Inferior parietal cortex (tissue), 1 donor: ENCODE measurements around the gene TUBB.

Experiments used
- DNase-seq: peaks from one replicate; pipeline ENCODE4 v3.0.0-alpha.2; 2016; ENCODE audit errors: extremely low spot score

TUBB gene

DNA sequence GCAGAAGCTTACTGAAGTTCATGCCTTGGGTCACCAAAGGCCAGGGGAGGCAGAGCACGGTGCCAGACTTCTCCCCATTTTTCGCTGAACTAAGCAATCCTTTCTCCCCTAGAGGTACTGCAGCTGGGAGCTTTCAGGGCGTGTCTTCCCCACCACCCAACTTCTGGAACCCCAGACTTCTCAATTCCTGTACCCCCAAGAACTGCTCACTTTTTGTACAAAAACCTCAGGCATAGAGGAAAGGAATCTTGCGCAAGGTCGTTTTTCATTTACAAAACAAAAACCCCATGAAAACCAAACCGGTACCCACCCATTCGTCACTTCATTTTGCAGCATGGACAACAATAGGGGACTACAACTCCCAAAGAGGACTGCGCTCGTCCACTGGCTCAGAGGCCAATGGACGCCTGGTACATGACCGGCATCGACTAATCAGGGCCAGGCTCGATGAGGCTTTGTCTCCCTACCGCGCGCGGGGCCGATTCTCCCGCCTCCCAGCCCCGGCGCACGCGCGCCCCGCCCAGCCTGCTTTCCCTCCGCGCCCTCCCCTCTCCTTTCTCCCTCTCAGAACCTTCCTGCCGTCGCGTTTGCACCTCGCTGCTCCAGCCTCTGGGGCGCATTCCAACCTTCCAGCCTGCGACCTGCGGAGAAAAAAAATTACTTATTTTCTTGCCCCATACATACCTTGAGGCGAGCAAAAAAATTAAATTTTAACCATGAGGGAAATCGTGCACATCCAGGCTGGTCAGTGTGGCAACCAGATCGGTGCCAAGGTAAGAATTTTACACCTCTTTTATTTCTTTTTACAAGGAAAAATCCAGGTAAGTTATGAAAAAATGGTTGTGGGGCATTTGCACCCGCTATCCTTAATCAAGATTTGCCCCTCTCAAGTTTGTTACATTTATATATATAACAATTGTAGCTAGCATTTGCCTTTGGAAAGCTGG, at the start of gene TUBB:
Gene TUBB (plus strand): TSS at position 562 of the 947 bp plus-strand sequence. CDS start 155 bp downstream, at position 717.
- DNase-seq = peak; percentile 98

DNA sequence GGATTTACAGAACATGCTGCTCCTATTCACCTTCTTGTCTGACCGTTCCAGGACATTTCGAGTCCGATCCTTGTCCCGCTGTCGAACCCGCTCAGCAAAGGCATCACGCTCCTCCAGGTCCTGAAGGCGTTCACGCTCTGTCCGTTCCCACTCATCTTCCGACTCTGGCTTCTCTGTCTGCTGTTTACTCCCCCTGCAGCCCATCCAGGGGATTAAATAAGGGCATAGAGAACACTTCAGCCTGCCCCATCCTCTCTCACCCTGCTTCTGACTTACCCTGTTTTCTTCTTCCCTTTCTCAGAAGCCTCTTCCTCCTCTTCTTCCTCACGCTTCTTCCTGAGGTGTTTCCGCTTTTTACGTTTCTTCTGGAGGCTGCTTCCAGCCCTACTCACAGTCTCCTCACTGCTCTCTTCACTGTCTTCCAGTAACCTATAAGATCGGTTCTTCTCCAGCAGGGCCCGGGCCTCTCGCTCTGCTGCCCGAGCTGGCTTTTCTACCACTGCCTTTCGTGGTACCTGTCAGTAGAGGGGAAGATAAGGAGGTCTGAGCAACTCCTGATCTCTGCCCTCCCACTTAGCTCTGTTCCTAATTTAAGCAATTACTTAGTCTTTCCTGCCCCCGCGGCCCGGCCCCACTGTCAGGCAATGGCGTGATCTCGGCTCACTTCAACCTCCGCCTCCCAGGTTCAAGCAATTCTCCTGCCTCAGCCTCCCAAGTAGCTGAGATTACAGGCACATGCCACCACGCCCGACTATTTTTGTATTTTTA, 49.2 kb upstream of the TUBB start:
- no peak for DNase-seq

DNA sequence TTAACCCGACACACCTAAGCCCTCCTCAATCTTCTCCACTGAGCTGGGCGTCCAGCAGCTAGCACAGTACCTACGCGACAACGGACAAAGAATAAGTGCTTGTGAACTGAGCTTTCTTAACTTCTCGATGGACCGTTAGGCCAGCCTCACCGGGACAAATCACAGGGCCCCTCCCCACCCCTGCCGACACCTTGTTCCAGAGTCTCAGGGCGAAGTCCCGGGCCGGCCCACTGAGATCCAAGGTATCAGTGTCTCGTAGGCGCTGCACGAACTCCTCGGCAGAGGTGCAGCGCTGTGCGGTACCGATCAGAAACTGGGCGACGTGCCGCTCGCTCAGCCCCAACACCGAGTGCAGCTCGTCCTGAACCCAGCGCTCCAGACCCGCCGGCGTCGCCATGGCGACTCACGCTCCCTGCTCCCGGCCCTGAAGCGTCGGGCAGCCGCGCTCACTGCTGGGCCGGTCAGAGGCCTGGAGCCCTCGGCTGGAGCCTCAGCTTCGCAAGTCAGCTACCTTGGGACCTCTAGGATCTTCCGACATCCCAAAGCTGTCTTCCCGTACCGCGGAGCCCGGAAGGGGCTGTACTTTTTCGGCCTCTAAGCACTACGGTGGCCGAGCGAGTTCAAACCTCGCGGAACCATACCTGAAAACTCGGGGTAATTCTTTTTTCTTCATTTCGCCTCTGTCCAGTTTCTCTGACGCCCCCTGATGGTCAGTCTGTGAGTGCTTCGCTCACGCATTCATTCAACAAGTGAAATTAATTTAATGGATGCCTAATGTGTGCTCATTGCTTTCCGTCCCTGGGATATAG, 47.5 kb upstream of the TUBB start, which contains the start of gene DHX16:
Gene DHX16 (minus strand): TSS at position 562 of the 809 bp plus-strand sequence. CDS start 165 bp downstream, at position 397.
- peak; percentile 98 for DNase-seq

DNA sequence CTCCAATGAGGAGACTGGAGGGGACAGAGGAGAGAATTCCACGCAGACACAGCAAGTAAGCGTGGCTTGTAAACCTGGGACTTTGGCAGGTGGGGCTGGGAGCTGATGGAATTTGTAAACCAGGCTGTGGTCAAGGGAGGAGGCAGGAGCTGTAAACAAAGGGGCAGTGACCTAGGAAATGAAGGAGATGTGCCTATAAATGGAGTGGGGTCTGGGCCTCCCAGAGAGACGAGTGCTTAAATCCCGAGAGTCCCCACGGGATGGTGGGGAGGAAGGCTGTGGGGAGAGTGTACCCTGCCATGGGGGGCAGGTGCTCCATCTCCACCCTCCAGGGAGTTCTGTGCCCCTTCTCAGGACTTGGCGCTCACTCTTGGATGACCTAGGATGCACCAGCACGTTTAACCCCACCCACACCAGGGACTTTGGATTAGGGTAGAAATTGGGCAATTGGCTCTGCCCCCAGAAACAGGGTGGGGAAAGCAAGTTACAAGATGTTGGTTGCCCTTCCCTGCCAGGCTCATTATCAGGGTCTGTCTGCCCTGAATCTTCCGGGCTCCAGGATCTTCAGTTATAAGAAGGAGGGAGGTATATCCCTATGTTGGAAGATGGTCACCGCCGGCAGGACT, 43.4 kb upstream of the TUBB start:
- DNase-seq = no peak

DNA sequence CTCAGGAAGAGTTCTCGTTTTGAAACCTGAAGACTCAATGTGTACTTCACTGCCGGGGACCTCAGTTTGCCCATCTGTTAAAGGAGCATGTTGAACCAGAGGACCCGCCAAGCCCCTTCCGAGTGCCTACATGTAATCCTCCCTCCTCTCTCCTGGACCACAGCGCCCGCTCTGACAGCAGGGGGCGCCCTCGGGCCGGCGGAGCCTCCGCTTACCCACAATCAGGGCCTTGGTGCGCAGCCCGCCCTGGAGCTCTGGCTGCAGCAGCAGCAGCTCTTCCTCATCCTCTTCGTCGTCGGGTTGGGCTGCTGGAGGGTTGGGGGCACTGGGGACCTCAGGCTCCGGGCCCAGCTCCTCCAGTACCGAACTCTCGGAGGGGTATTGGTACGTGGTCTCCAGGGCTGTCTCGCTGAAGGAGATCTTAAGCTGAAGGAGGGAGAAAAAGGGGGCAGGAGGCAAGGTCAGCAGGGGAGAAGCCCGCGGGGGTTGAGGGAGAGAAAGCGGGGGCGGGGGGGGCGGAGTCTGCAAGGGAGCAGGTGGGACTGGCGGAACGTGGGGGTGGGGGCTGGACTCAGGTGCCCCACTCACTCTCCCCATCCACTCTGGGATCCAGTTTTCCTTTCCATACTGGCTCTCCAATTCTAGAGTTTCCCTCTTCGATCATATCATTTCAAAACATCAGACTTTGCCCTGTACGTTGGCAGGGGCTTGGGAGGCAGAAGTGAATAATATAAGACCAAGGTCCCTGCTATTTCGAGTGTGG, 41.0 kb upstream of the TUBB start:
- peak; percentile 82 for DNase-seq

DNA sequence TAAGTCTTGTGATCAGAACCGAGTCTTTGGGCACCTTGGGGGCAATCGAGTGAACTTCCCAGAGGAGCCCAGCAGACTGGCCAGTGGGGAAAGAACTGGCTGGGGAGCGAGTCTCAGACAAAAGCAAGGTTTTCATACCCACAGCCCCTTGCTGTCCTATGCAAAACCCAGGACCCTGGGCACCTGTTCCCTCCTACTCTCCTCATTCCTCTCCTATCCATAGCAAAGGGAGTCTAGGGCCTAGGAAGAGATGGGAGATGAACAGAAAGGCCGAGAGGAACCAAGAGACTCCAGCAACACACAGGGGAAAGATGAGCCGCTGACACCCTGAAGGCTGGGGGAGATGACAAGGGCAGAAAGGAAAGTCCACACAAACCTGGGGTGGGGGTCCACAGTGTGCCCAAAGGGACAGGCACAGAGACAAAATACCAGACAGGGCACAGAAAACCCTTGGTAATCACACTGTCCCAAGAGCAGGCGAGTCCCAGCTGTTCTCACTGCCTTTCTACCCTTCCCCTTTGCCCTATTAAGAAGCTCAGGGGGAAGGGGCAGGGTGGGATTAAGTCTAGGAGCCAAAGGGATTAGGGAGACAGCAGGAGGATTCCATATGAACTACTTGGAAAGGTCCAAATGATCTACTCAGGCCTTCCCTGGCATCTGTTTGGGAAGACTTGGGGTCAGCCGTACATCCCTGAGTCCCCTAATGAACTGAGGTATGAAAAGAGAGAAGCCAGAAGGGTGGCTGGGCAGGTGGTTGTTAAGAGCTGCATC, 40.2 kb upstream of the TUBB start:
- no peak for DNase-seq

DNA sequence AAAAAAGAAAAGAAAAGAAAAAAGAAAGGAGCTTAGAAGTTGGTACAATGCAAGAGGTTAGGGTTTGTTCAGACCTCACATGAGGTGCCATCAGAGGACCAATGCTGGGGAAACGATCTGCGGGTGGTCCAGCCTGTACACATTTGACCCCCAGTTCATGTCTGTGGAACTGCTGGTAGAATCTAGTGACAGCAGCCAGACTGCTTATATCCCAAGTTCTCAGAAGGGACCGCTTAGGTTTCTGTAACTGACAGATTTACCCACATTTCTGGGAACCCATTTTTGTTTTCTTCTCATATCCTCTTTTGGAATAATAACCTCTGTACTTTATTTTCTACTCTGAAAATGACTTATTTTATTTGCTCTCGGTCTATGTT, 38.4 kb upstream of the TUBB start:
- no peak for DNase-seq

DNA sequence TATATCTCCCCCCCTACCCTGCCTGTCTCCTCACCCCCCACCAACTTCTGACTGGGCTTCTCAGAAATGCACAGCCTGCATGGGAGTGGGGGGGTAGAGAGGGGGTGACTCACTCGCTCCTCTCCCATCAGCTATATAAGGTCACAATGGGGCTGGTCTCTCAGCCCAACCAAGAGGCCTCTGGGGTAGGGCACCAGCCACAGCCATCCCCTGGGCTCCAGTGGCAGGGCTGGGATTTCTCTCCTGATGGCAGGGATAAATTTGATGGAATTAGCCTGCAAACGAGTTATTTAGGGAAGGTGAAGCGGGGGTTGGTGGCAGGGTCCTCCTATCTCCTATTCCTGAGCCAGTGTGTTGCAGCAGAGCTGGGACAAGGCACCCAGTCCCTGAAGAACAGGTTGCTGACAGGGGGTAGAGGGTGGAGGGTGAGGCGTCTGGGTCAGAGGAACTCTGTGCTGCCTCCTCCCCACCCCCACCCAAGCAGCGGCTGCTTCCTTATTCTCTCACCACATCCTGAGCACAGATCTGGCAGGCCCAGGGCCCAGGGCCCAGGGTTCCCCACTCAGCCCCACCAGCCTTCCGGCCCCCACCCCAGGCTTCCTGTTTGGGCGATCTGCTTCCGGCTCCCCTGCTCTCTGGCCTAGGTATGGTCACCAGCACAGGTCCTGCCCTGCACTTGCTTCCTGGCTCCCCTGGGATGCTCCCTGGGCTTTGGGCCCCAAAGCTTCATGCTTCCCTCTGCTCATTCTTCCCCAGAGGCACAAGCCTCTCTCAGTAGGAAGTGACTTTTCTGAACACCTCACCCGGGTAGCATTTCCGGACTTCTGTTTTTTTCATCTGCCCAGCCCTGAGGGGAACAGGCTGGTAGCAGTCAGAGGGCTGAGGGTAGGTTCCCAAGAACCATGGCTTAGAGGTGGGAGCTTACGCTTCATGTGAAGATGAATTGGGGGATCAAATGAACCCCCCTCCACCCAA, 37.7 kb upstream of the TUBB start:
- DNase-seq = no peak

DNA sequence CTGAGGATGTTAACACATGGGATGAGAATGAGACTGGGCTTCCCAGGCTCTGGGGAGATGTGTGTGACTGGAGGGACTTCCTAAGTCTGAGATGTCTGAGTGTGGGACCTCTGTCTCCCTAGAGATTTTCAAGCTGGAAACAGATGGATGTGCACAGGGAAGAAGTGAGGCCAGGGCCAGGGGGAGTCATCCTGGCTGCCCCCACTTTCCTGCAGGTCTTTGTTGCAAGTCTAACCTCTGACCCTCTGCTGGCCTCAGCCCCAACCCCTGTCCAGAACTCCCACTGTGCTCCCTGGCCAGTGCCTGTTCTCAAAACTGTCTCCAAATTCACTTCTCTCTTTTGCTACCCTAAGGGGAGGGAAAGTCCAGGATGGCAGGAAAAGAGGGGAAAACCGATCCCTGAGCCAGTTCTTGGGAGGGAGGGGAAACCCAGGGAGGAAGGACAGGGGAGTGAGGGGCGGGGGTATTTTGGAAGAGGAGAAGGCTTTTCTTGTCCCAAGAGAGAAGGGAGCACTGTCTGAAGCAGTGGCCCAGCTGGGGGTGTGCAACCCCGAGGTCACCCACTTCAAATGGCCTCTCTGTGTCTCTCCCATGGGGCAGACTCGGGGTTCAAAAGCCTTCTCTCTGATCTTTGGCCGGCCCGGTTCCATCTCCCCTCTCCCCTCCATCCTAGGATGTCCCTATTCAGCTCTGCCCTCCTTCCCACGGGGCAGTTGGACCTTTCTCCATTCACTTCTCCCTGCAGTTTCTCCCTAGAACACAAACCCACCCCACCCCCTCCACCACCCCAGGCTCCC, 36.8 kb upstream of the TUBB start:
- DNase-seq = no peak

DNA sequence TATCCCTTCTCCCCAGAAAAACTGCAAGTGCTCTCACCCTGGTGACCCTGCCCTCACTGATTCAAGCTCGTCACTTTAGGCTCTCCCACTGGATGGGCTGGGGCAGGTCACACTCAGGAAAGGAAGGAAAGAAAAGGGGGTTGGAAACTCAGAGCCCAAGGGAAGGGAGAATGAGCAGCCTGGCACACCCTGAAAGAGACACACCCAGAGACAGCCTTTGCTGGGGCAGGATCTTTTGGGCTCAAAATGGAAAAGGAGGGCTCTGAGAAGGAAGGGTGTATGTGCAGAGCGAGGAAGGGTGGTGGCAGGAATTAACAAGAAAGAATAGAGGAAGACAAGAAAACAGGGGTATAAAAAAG, 36.2 kb upstream of the TUBB start:
- no peak for DNase-seq

DNA sequence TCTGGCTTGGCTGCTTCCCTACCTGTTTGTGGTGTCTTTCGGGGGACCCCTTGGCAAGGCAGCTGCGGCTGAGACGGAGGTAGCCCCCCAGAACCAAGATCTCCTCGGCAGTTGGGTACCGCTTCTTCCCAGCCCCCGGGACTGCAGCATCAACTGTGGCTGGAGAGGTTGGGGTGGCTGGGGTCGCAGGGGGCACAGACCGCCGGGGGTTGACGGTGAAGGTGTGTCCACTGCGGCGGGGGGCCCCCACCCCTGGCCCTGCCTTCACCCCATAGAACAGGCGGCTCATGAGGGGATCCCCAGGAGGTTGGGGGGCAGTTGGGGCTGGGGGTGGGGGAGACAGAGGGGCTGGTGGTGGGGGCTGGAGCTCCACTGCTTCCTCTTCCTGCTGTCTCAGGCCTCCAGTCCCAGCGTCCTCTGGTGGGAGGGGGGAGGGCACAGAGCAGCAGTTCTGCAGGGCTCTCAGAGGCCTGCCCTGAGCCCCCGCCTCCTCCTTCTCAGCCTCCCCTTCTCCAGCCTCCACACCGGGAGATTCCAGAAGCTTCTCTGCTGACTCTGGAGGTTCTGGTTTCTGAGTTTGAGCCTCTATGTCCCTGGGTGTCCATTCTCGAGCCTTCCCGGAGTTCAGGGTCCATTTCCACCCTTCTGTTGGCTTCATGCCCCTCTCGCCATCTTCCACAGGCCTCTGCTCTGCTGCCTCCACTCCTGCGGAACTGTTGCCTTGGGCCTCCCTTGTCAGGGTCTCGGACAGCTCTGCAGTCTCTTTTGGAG, 35.6 kb upstream of the TUBB start:
- DNase-seq = no peak

DNA sequence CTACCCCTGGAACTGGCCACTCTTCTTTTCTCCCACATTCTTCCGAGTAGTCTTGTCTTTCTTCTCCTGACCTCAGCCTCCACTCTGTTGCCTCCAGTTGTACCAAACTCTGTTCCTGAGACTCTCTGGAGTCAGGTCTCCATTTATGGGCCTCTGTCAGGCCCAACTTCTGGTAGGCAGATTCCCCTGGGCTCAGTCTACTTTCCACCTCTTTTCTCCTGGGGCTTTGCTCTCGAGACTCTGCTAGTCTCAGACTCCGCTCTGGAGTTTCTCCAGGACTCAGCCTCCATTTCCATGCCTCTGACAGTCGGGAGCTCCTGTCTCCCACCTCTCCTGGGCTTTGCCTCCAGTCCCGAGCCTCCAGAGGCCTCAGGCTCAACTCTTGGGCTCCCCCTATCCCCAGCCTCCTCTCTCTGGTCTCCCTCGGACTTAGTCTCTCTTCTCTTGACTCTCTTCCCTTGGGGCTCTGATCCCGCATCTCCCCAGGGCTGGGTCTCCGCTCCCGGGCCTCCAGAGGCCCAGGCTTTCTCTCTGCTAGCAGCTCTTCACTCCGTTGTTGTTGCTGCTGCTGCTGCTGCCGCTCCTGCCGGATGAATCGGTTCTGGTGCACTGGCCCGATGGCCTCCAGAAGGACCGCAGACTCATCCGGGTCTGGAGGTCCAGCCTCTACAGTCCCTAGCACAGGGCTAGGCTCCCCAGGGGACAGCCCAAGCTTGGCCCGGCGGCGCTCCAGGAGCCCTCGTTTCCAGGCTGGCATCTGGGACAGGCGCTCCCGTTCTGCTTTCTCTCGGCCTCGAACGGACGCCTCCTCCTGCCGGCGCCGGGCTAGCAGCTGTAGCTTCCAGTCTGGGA, 34.8 kb upstream of the TUBB start:
- no peak for DNase-seq

DNA sequence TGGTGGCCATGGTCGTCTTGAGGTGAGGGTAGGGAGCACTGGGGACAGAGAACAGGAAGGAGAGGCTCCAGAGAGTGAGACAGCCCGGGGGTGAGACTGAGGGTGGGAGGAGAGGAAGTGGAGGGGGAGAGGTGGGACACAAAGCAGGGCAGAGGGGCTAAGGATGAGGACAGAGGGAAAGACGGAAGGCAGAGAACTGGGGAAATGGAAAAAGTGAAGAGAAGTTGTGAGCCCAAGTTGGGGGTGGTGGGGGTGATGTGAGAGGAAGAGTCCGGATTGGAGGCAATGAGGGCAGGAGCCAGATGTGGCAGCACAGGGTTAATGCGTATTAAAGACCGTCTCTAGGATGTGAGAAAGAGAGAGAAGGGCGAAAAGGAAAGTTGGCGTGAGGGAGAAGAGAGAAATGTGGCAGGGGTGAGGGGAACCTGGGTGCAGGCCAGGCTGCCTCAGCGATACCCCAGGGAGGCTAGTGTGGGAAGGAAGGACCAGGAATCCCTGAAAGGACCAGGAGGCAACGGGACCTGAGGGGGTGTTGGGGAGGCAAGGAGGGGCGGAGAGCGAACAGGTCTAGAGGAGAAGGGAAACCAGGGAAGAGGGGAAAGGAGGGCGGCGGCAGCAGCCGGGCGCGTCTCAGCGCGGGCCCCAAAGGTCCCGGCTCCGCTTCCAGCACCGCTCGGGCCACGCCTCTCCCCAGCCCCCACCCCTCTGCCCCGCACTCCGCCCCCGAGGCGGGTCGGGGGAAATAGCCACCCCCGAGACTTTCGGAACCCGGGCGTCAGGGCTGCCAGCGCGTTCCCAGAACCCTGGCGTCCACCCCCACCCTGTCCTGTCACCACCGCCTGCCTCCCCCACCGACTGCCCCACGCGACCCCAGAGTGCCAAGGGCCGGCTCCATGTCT, 33.9 kb upstream of the TUBB start, which contains the start of gene PPP1R18:
Gene PPP1R18 (minus strand): TSS at position 637 of the 899 bp plus-strand sequence. CDS start 627 bp downstream, at position 10.
- no peak for DNase-seq

DNA sequence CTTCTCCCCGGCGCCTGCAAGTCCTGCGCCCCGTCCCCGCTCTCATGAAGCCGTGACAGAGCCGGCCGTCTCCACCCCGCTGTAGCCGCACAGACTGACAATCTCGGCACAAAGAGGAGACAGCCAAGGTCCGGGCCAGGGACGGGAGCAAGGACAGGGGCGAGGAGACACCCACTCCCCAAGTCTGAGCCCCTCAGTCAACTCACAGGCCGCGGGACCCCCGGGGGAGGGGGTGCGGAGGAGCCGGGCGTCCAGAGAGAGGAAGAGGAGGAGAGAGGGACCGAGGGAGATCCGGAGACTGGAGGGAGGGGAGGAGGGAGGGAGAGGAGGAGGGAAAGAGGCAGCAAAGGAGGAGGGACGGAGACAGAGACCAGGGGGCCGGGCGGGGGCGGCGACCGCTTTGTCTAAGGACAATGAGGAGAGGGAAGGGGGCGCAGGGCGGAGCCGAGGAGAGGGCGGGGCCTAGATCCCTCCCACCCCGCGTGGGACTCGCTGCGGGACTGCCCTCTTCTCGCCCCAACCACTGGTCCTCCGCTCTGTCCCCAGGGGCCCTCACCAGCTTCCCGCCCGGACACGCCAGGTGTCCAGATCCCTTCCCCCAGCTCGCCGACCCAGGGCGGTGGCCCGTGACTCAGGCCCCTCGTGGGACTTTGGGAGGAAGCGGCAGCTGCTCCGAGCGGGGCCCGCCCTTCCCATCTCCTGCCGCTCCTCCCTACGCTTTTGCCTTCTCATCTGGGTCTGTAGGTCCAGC, 33.1 kb upstream of the TUBB start:
- peak; percentile 44 for DNase-seq
